GM08714 (cell line): ENCODE data around the gene PIK3AP1.
"Not testable (repeated sequence)": the region's sequence is repeated elsewhere in the genome, so short reads cannot be mapped to it uniquely, and the experiment has no call there.

ENCODE experiments used
- H3K4me3 ChIP-seq: fragments of 200-500 bp; sonication (Bioruptor generic); 2 replicates; pipeline ENCODE4 v1.5.1; 2014; ENCODE audit warnings: mild to moderate bottlenecking, low read length, inconsistent platforms
- ZNF274 ChIP-seq: IDR thresholded peaks from 2 replicates; pipeline ENCODE4 v1.6.1; 2012; ENCODE audit warnings: mild to moderate bottlenecking, low read depth, low read length

The PIK3AP1 gene

DNA sequence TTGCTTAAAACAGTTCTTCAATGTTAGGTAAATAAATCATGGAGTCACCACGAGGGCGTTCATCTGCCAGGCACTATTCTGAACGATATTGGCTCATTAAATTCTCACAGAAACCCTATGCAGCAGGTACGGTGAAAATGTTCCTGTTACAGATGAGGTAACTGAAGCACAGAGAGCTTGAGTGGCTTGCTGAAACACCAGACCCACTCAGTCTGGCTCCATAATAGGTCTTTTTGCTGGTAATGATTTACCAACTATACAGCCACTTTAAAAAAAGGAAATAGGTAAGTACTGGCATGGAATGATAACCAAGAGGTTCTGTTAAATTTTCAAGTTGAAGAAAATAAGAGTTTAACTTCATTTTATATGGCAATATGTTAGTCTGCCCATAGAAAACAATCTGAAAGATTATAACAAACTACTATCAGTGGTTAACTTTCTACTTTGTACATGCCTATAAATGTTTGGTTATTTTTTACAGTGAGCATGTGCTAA is 132.2 kb downstream of the PIK3AP1 start:
- peak overlapping the region; percentile 74 for H3K4me3 ChIP-seq
- no peak for TF ChIP-seq ZNF274

DNA sequence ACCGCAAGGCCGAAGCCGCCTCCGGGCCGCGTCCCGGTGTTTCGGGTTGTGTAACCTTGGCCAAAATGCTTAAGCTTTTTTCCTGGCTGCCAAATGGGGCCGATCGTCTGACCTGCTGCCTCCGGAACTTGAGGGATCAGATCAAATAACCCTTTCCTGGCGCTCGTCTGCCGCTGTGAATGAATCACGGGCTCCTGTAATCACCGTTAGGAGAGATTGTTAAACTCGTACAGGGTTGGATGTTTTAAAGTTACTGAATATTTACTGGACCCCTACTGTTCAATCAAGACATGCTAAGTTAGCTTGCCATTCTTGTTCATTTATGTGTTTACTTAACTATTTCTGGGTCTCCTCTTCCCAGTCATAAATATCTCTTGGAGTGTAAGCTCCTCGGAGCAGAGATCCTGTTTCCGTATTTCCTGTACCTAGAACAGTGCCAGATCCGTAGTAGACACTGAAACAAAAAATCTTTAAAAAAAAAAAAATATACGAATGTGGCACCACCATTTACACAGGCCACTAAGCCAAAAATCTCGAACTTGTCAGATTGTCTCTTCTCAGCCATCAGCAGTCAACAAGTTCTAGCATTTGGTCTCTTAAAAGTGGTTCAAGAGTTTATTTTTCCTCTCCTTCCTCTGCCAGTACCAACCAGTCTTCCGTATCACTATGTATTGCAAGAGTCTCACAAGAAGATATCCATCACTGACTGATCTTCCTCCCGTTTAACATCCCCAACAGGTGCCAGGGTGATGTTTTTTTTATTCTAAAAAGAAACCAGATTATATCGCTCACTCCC is 132.9 kb downstream of the PIK3AP1 start:
- no peak for TF ChIP-seq ZNF274
- H3K4me3 ChIP-seq: peak overlapping the region; percentile 74

DNA sequence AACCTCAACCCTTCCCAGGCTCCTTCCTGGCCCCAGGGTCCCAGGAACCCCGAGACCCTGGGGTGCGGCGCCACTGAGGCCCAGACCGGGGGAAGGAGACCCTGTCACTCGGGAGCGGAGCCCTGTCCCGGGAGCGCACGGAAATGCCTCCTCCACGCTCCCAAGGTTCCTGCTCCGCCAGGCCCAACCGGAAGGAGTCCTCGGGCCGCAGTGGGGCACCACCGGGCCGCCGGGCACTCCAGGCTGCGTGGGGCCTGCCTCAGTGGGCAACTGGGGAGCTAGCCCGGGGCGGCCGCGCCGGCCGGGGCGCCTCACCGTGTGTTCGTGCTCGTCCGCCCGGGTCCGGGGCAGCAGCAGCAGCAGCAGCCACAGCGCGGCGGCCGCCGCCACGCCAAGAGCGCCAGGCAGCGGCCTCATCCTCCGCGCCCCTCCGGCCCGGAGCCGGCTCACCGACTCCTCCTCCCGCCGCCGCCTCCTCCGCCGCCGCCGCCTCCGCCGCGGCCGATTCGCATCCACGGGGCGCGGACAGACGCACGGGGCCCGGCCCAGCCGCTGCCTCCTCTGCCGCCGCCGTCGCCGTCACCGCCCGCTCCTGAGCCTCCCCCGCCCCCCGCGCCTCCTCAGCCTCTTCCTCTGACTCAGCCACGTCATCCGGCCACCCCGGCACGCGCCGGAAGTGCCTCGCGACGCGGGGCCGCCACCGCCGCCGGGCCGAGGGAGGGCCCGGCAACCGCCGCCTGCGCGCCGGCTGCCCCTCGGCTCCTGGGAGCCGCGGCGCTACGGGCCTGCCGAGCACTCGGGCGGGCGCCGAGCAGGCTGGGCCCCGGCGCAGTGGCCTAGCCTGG is 133.7 kb downstream of the PIK3AP1 start, which contains the start of gene TM9SF3:
TSS of gene TM9SF3 (minus strand) at position 594 of the 845 bp plus-strand sequence. CDS start at position 417, 177 bp downstream.
- TF ChIP-seq ZNF274: no peak
- peak within 1 kb of the TSS; percentile 74 for H3K4me3 ChIP-seq

DNA sequence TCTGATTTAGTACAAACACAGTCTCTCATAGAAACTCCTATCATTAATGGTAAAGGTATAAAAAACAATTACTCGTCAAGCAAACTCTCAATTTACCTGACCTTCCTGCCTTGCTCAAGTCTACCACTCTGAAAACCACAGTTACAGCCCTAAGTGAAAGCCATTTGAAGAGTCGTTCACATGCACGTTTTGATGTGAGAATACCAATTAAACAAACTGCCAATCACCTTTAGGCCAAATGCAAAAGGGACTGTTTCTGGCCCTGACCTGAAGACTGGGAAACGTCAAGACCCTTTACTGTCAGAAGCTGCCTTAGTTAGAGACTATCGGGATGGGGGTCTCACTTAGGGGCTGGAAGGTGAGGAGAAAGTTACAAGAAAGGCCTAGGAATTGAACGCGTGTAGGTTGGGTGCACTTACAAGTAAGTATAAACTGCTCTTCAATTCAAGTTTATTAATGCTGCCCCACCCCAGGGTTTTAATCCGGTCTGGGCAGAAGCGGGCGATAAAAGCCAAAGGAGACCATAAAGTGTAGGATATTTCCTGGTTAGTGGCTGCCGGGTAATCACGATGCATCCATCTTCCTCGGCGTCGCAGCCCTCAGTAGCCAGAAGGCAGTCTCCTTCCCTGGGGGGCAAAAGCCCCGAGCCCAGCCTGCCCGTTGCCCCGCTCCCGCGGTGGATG is 134.4 kb downstream of the PIK3AP1 start:
- peak overlapping the region; percentile 74 for H3K4me3 ChIP-seq
- no peak for TF ChIP-seq ZNF274

DNA sequence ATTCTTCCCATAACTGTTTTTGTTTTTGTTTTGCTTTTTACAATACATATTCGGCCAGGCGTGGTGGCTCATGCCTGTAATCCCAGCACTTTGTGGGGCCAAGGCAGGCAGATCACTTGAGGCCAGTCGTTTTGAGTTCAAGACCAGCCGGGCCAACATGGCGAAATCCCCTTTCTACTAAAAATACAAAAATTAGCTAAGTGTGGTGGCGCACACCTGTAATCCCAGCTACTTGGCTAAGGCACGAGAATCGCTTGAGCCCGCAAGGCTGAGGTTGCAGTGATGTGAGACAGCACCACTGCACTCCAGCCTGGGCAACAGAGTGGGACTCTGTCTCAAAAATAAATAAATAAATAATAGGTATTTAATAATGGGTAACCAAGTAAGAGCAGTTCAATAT is 135.8 kb downstream of the PIK3AP1 start:
- no peak overlapping the region; the same call in none of the 2 replicates for H3K4me3 ChIP-seq
- no peak for TF ChIP-seq ZNF274

DNA sequence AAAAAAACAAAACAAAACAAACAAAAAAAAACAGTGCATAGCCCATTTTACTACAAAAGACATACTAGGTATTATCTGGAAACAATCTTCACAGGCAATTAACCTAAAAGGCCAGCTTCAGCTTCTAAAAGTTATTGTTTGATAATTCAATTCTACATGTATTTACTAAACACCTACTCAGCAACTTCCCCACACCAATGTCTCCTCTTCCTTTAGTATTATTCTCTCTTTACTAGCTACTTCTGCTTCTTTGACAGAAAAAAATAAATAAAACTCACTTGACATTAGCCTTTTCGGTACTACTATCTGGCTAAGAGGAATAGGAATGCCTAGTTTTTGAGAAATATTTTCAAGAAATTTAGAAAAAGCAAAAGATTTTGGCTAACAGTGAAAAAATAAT is 136.3 kb downstream of the PIK3AP1 start:
- no peak overlapping the region for H3K4me3 ChIP-seq
- TF ChIP-seq ZNF274: no peak

DNA sequence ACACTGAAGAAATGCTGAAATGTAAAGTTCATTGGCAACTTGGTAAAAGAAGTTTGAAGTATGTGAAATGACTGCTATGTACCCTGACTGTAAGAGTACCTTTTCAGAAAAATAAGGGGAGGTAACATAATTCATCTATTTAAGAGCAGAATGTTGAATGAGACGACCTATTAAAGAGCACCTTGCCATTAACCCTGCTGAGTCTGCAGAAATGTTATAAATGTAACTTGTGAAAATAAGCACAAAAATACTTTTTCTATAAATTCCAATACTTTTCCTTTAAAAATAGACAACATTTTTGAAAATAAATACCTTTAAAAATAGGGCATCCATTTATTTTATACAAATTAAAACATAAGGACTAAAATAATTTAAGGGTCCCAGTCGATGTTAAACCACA is 141.2 kb downstream of the PIK3AP1 start:
- no peak for TF ChIP-seq ZNF274
- H3K4me3 ChIP-seq: no peak overlapping the region

DNA sequence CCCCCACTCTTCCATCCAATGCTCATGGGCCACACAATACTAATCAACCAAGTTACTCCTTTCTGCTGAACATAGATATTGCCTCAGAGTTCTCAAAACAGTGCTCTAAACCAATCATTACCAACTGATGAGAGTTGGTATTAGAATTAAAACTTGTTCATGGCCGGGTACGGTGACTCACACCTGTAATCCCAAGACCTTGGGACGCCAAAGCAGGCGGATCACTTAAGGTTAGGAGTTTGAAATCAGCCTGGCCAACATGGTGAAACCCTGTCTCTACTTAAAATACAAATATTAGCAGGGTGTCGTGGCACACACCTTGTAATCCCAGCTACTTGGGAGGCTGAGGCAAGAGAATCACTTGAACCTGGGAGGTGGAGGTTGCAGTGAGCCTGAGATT is 141.7 kb downstream of the PIK3AP1 start:
- H3K4me3 ChIP-seq: no peak overlapping the region
- no peak for TF ChIP-seq ZNF274

DNA sequence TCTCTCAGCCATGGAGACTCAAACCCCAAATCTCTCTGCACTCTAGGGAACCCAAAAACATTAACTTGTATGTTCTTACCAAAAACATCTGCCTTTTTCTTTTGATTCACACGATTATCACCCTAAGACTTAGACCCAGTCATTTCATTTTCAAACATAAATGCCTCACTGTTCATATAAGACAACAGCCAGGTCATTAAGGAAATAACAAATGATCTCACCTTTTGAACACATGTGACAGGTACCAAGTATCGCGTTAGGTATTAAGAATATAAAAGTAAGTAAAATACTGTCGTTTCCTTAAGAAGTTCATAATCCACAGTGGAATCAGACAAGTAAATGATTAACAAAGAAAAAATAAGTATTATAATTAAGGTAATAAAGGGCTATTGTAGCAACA is 142.3 kb downstream of the PIK3AP1 start:
- no peak overlapping the region for H3K4me3 ChIP-seq
- TF ChIP-seq ZNF274: no peak

DNA sequence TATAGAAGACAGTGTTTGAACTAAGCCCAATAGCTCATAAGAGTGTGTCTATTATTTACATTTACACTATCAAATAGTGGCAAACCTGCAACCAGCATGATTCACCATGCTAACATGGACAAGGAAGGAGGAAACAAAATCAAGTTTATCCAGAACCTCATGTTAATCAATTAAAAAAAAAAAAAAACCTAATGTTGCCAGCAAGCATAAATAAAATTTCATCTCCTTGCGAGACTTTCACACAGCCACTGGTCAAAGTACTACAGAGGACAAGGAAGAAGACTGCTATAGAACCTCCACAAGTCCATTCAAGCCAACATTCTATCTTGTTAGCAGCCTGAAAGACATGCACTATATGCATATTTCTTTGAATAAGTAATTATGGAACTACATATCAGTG is 143.2 kb downstream of the PIK3AP1 start:
- TF ChIP-seq ZNF274: no peak
- H3K4me3 ChIP-seq: no peak overlapping the region

DNA sequence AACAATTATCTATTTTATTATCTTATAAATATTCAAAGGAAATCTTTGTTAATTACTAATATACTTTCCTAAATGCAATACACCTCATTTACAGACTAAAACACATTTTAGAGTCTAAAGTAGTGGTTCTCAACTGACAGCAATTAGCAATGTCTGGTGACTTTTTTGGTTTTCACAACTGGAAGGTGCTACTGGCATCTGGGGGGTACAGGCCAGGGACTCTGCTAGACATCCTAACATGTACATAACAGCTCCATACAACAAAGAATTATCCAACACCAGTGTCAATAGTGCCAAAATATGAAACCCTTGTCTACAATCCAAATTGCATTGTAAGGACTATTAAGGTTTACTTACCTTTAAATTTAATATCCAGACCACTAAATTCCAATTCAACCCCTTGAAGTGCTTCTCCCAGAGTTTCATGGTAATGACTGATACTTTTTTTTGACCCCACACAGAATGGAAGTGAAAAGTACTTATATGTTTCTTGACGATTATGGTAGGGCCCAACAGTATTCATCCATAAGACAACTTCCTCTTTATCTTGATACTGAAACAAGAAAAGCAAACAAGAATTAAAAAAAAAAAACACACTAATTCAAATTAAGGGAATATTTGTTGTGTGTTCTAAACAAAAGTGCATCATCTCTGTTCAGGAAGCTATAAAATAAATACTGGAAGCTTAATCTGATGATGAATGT is 143.9 kb downstream of the PIK3AP1 start:
- no peak for TF ChIP-seq ZNF274
- no peak overlapping the region for H3K4me3 ChIP-seq

DNA sequence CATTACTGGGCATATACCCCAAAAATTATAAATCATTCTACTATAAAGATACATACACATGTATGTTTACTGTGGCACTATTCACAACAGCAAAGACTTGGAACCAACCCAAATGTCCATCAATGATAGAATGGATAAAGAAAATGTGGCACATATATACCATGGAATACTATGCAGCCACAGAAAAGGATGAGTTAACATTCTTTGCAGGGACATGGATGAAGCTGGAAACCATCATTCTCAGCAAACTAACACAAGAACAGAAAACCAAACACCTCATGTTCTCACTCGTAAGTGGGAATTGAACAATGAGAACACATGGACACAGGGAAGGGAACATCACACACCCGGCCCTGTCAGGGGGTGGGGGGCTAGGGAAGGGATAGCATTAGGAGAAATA is 145.8 kb downstream of the PIK3AP1 start:
- not testable (repeated sequence) for H3K4me3 ChIP-seq

DNA sequence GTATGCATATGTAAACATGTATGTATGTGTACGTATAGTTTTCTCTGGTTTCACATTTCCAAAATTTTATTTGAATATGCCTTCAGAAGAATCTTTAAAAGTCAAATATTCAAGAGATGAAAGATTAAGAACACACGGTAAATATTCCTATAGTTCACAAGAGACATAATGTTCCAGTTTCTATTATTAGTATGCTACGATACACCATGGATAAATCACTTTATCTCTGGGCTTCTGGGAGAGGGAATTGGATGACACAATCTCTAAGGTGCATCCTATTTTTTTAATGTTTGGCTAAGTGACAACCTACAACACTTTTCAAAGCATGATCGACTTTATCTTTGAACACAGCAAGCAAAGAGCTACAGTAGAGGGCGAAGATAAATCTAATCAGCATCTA is 147.3 kb downstream of the PIK3AP1 start:
- H3K4me3 ChIP-seq: no peak overlapping the region
- no peak for TF ChIP-seq ZNF274
